ENCODE data around the gene CEBPZ. TPM values are rescaled to one million over a fixed set of nuclear protein-coding genes. Genes with fewer than 3 reads are reported as not detected.

Gene CEBPZ
- total RNA-seq, 1 experiment from 2014 or later: 47.8 TPM

DNA sequence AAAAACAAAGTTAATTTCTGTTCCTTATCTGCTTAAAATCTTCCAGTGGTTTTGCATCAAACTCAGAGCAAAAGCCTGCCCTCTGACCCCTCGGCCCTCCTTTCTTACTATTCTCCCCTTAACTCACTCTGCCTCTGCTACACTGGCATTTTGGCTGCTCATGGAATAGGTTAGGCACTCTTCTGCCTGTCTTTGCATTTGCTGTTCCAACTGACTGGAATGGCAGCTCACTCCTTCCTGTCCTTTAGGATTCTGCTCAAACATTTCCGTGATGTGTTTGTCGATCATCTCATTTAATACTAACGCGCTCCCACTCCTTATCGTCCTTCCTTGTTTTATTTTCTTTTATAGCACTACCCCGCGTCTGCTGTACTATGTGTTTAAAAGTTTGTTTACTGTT, 815 bp downstream of the CEBPZ start (continued):
- TF ChIP-seq, protein P1, sequence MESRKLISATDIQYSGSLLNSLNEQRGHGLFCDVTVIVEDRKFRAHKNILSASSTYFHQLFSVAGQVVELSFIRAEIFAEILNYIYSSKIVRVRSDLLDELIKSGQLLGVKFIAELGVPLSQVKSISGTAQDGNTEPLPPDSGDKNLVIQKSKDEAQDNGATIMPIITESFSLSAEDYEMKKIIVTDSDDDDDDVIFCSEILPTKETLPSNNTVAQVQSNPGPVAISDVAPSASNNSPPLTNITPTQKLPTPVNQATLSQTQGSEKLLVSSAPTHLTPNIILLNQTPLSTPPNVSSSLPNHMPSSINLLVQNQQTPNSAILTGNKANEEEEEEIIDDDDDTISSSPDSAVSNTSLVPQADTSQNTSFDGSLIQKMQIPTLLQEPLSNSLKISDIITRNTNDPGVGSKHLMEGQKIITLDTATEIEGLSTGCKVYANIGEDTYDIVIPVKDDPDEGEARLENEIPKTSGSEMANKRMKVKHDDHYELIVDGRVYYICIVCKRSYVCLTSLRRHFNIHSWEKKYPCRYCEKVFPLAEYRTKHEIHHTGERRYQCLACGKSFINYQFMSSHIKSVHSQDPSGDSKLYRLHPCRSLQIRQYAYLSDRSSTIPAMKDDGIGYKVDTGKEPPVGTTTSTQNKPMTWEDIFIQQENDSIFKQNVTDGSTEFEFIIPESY (IDR thresholded peaks at IDR 0.05; ENCODE audit: extremely low read depth, insufficient replicate concordance, low read length): no peak
- no peak for TF ChIP-seq SIN3A (IDR thresholded peaks at IDR 0.05; ENCODE audit: low read depth)
- TF ChIP-seq CBX3 (IDR thresholded peaks at IDR 0.05; ENCODE audit: low read depth): no peak
- TF ChIP-seq FOSL1 (IDR thresholded peaks at IDR 0.05; ENCODE audit: low read depth): no peak
- TF ChIP-seq, protein P2, sequence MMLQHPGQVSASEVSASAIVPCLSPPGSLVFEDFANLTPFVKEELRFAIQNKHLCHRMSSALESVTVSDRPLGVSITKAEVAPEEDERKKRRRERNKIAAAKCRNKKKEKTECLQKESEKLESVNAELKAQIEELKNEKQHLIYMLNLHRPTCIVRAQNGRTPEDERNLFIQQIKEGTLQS (IDR thresholded peaks at IDR 0.05): no peak
- TF ChIP-seq, protein P3, sequence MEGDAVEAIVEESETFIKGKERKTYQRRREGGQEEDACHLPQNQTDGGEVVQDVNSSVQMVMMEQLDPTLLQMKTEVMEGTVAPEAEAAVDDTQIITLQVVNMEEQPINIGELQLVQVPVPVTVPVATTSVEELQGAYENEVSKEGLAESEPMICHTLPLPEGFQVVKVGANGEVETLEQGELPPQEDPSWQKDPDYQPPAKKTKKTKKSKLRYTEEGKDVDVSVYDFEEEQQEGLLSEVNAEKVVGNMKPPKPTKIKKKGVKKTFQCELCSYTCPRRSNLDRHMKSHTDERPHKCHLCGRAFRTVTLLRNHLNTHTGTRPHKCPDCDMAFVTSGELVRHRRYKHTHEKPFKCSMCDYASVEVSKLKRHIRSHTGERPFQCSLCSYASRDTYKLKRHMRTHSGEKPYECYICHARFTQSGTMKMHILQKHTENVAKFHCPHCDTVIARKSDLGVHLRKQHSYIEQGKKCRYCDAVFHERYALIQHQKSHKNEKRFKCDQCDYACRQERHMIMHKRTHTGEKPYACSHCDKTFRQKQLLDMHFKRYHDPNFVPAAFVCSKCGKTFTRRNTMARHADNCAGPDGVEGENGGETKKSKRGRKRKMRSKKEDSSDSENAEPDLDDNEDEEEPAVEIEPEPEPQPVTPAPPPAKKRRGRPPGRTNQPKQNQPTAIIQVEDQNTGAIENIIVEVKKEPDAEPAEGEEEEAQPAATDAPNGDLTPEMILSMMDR (IDR thresholded peaks at IDR 0.05 in 2 of 3, conservative IDR thresholded peaks at IDR 0.05 in 1 of 3; ENCODE audit: borderline replicate concordance in 1 of 3, insufficient read depth in 1 of 3, low read depth in 2 of 3, low read length in 2 of 3): no peak

DNA sequence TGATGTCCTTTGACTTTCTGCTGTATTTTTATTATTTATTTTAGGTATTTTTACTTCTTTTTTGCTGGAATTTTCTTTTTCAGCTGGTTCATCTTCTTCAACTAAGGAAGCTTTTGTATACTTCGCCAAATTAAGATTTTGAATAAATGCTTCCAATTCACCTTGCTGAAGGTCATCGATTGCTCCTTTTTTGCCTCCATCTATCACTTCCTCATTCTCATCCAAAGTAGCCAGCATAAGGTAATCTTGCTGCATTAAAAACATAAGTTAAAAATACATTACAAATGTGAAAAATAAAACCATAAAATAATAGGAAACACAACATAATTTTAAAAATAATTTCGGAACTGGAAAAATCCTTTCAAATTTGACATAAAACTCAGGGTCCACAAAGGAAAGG, 2.6 kb downstream of the CEBPZ start:
- no TSS peak for BruUV-seq (replicated peaks)

More for the DNA sequence above, 2.6 kb downstream of the CEBPZ start:
- Histone ChIP-seq H3K4me3 (replicated peaks in 1 of 2; ENCODE audit: low read depth in 1 of 2, low read length in 2 of 2) (no peak overlapping the region), H3K36me3 (ENCODE audit: control insufficient read depth in 1 of 2, insufficient read depth in 2 of 2, low read length in 2 of 2) (peaks cover 19 to 26% of the 10 kb centered on the region in 2 experiments; a peak in 3 of 4 replicates), H2AFZ (ENCODE audit: low read depth, low read length, poor library complexity, severe bottlenecking) (no peak overlapping the region), H3K9ac (ENCODE audit: low read length) (no peak overlapping the region), H3K9me3 (ENCODE audit: control insufficient read depth in 1 of 2, insufficient read depth in 1 of 2, low read depth in 1 of 2, low read length in 2 of 2) (no peaks in the 10 kb centered on the region), H3K9me2 (ENCODE audit: insufficient read depth) (no peaks in the 10 kb centered on the region), H3K27me3 (ENCODE audit: insufficient read depth, low read length) (no peaks in the 10 kb centered on the region), H3K4me2 (ENCODE audit: low read length) (no peak overlapping the region), H4K20me1 (ENCODE audit: insufficient read depth) (peaks cover 10% of the 10 kb centered on the region; the same call in 1 of the 2 replicates), H3K4me1 (ENCODE audit: control insufficient read depth in 1 of 2, insufficient read depth in 2 of 2, low read length in 2 of 2) (peaks cover 14 to 23% of the 10 kb centered on the region in 2 experiments), H3K79me2 (ENCODE audit: insufficient read depth, low read length) (peaks cover 93% of the 10 kb centered on the region), H3K27ac (ENCODE audit: low read depth, low read length) (no peak overlapping the region)
- POLR2A ChIA-PET: no interaction called here
- TF ChIP-seq, protein P3 (IDR thresholded peaks at IDR 0.05 in 2 of 3, conservative IDR thresholded peaks at IDR 0.05 in 1 of 3; ENCODE audit: borderline replicate concordance in 1 of 3, insufficient read depth in 1 of 3, low read depth in 2 of 3, low read length in 2 of 3): no peak
- no peak for TF ChIP-seq SIN3A (IDR thresholded peaks at IDR 0.05; ENCODE audit: low read depth)
- TF ChIP-seq EZH2 (IDR thresholded peaks at IDR 0.05): no peak
- no peak for TF ChIP-seq POLR2AphosphoS5 (IDR thresholded peaks at IDR 0.05; ENCODE audit: low read depth, low read length)
- TF ChIP-seq, protein P1 (IDR thresholded peaks at IDR 0.05; ENCODE audit: extremely low read depth, insufficient replicate concordance, low read length): no peak
- TF ChIP-seq, protein P2 (IDR thresholded peaks at IDR 0.05): no peak
- TF ChIP-seq POLR2A (IDR thresholded peaks at IDR 0.05; ENCODE audit: borderline replicate concordance, extremely low read depth, insufficient read depth, insufficient read length): no peak
- no peak for TF ChIP-seq FOSL1 (IDR thresholded peaks at IDR 0.05; ENCODE audit: low read depth)
- TF ChIP-seq ZFX (IDR thresholded peaks at IDR 0.05): no peak
- TF ChIP-seq ELF1 (IDR thresholded peaks at IDR 0.05; ENCODE audit: borderline replicate concordance, low read depth): no peak
- TF ChIP-seq SRF (IDR thresholded peaks at IDR 0.05; ENCODE audit: low read depth): no peak
- RAD21 ChIA-PET (ENCODE audit: low non-redundant PET in 1 of 2, low total read pairs in 2 of 2, uncharacterized antibody in 2 of 2, unreplicated experiment in 2 of 2): no interaction called here
- CTCF ChIA-PET: interaction anchor here (0.6 kb wide), 1 partner anchor 38 kb away, joined by 3 read pairs; no protein-coding TSS in a partner anchor
- no peak for DNase-seq (ENCODE audit: low read depth, low spot score)
- intact Hi-C loops (cut with micrococcal nuclease): loop anchor here (2.0 kb wide), 1 partner anchor 16 kb away; no protein-coding TSS in a partner anchor
- ATAC-seq: no peak
